Common myeloid progenitor, CD34-positive (primary cell): Measurements from ENCODE around the gene ABAT.

ENCODE experiments used
- CTCF ChIA-PET: fragments of 350-600 bp; sonication (Branson Sonifier 250); formaldehyde crosslinking; loops from one replicate; lab custom pipeline; 2021; ENCODE audit warnings: antibody characterized with exemption; lab: Charles Lee
- POLR2A ChIA-PET: fragments of 350-600 bp; sonication (Branson Sonifier 250); formaldehyde crosslinking; loops from one replicate; lab custom pipeline; 2021; ENCODE audit warnings: antibody characterized with exemption; lab: Charles Lee
- DNase-seq, 3 donors: peaks; one replicate each; pipeline versions ENCODE4 v3.0.0 to v3.0.0-alpha.2; 2013
- H3K27ac ChIP-seq, 2 experiments: 1 replicate in 1 of 2; 2 replicates in 1 of 2; pipeline ENCODE4 v1.7.0; 2013; ENCODE audit warnings: inconsistent platforms in 2 of 2, low read length in 2 of 2, mild to moderate bottlenecking in 2 of 2, low read depth in 1 of 2, moderate library complexity in 1 of 2; ENCODE audit not compliant: severe bottlenecking in 2 of 2, insufficient read depth in 1 of 2, poor library complexity in 1 of 2
- H3K27me3 ChIP-seq, 5 experiments: replicated peaks in 2 of 5; 1 replicate in 3 of 5; 2 replicates in 2 of 5; pipeline versions ENCODE4 v1.6.1 to v1.7.0; 2013; ENCODE audit warnings: low read length in 4 of 5, mild to moderate bottlenecking in 2 of 5, moderate library complexity in 2 of 5, inconsistent platforms in 1 of 5; ENCODE audit not compliant: insufficient read depth in 5 of 5, control insufficient read depth in 4 of 5
- H3K36me3 ChIP-seq, 4 experiments: 1 replicate in 2 of 4; 2 replicates in 2 of 4; pipeline versions ENCODE4 v1.6.1 to v1.7.0; 2013; ENCODE audit warnings: low read length in 3 of 4, control low read depth in 1 of 4, mild to moderate bottlenecking in 1 of 4; ENCODE audit not compliant: control insufficient read depth in 4 of 4, insufficient read depth in 4 of 4
- H3K4me1 ChIP-seq, 4 experiments: 1 replicate in 3 of 4; 2 replicates in 1 of 4; pipeline versions ENCODE4 v1.6.1 to v1.7.1; 2013; ENCODE audit warnings: low read length in 3 of 4, mild to moderate bottlenecking in 3 of 4, control low read depth in 1 of 4, inconsistent platforms in 1 of 4, moderate library complexity in 1 of 4; ENCODE audit not compliant: control insufficient read depth in 4 of 4, insufficient read depth in 4 of 4; ENCODE audit errors: control extremely low read depth in 1 of 4
- H3K4me3 ChIP-seq, 7 experiments: 1 replicate in 4 of 7; 2 replicates in 3 of 7; pipeline versions ENCODE4 v1.5.1 to v1.7.0; 2013; ENCODE audit warnings: mild to moderate bottlenecking in 7 of 7, low read length in 6 of 7, moderate library complexity in 6 of 7, inconsistent platforms in 2 of 7, low read depth in 2 of 7, control low read depth in 1 of 7; ENCODE audit not compliant: insufficient read depth in 4 of 7, control insufficient read depth in 1 of 7; ENCODE audit errors: extremely low read depth in 1 of 7
- H3K9me3 ChIP-seq, 5 experiments: 1 replicate in 4 of 5; 2 replicates in 1 of 5; pipeline versions ENCODE4 v1.6.1 to v1.7.1; 2013; ENCODE audit warnings: low read length in 4 of 5, mild to moderate bottlenecking in 2 of 5, inconsistent platforms in 1 of 5, low read depth in 1 of 5, moderate library complexity in 1 of 5; ENCODE audit not compliant: control insufficient read depth in 4 of 5, insufficient read depth in 2 of 5; ENCODE audit errors: control extremely low read depth in 1 of 5
- WGBS: methylation state at CpG from one replicate; pipeline ENCODE4 v1.1.5; 2013; ENCODE audit not compliant: insufficient coverage; 5-methylcytosine and 5-hydroxymethylcytosine counted together

ABAT gene

DNA sequence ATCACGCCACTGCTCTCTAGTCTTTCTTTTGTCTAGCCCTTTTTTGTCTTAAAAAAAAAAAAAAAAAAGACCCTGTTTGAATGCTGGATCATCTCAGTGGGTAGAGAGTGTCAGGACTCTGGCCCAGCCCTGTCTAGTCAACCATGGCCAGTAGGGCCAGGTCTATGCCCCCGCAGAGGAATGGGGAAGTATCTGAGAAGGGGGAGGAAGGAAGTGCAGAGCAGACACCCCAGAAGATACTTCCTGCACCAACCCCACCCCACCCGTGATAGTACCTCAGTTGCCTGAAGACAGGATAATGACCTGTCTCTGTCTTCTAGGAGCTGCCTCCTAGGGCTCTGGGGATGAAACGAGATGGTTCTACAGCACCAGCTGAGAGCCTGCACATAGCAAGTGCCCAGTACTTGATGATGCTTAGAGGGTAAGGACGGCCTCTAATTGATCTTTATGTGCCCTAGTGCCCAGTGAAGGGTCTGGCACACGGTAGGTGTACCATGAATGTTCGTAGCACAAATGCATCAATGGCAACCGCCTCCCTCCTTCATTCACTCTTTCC, 55.4 kb downstream of the ABAT start:
- Histone ChIP-seq H3K4me3 (no peak overlapping the region), H3K36me3 (no peaks in the 10 kb centered on the region), H3K27me3 (no peaks in the 10 kb centered on the region), H3K27ac (no peak overlapping the region), H3K9me3 (no peaks in the 10 kb centered on the region), H3K4me1 (peaks cover 0 to 5% (median 2%) of the 10 kb centered on the region in 4 experiments)
- POLR2A ChIA-PET: no interaction called here
- 89% methylated on average over 6 of the region's 8 CpGs for WGBS
- peak in 2 of 3 donors; percentile 8 to 50 for DNase-seq
- CTCF ChIA-PET: interaction anchor here (0.6 to 1.0 kb wide), 3 partner anchors 21 to 499 kb away, joined by 3 read pairs; no protein-coding TSS in a partner anchor

DNA sequence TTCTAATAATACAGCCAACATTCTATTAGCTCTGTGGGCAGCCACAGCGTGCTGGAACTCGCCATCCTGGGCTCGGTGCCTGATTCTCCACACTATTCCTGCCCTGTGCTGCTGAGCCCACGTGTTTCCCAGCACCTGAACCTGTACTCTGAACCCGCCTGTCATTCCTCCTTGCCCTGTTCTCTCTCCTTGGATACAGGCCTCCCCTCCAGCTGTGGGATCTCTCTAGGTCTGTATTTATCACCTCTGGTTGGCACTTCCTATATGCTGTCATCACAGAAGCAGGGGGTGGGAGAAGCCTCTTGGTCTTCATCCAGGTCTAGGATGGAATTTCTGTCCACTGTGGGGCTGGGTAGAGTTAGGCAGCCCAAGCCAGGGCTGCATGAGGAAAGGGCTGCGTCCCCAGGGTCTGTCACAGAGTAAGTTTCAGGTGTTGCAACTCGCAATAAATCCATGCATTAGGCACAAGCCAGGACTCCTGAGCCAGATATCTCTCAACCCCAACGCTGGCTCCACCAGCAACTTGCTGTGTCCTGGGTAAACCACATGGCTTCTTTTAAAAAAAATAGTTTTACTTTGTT, 56.0 kb downstream of the ABAT start:
- ChIA-PET POLR2A (no interaction called here), CTCF (interaction anchor here (0.8 to 1.0 kb wide), 2 partner anchors 20 to 156 kb away, joined by 3 read pairs; no protein-coding TSS in a partner anchor)
- no peak for DNase-seq
- Histone ChIP-seq H3K27me3 (no peaks in the 10 kb centered on the region), H3K9me3 (no peaks in the 10 kb centered on the region), H3K4me1 (peaks cover 0 to 5% (median 2%) of the 10 kb centered on the region in 4 experiments), H3K36me3 (no peaks in the 10 kb centered on the region), H3K4me3 (no peak overlapping the region), H3K27ac (no peak overlapping the region)
- WGBS: 94% methylated on average over 7 of the region's 8 CpGs

DNA sequence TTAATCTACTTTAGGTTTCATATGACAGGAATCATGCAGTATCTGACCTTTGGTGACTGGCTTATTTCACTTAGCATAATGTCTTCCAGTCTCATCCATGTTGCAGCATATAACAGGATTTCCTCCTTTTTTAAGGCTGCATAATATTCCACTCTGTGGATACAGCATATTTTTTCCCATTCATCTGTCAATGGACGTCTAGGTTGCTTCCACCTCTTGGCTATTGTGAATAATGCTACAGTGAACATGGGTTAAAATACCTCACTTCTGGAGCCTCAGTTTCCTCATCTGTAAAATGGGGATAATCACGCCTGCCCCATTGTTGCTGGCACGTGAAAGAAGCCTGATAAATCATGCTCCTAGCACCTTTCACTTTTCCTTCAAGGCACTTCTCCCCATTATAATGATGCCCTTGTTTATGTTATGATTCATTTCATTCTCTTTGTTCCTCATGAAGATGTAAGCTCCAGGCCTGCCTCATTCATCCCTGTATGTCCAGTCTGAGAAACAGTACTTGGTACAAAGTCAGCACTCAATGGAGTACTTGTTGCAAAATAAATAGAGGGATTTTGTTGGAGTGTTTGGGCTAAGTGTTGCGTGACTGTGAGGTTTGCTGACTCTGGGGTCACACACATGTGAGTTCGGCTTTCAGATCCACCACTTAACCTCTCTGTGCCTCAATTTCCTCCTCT, 59.6 kb downstream of the ABAT start:
- Histone ChIP-seq H3K36me3 (no peaks in the 10 kb centered on the region), H3K9me3 (no peaks in the 10 kb centered on the region), H3K4me1 (peaks cover 0 to 5% (median 2%) of the 10 kb centered on the region in 4 experiments), H3K27ac (no peak overlapping the region), H3K27me3 (no peaks in the 10 kb centered on the region), H3K4me3 (no peak overlapping the region)
- CTCF ChIA-PET: no interaction called here
- DNase-seq: no peak
- POLR2A ChIA-PET: no interaction called here
- 100% methylated on average over 1 of the region's 5 CpGs for WGBS

DNA sequence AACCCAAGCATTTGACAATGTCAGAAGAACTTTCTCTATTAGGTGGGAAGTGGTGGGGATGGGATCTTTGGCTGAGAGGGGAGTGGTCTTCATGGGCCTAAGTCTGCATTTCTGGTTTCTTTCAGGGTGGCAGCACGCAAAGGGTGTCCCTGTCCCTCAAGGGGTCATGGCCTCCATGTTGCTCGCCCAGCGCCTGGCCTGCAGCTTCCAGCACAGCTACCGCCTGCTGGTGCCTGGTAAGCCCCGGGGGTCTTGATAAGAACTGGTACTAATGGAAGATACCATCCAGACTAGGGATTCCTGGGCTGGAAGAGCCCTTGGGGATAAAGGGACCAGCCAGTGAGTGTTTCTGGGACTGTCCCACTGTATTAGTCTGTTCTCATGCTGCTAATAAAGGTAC, 61.2 kb downstream of the ABAT start:
- no peak overlapping the region for H3K4me3 ChIP-seq
- peaks cover 0 to 1% (median 0%) of the 10 kb centered on the region in 5 experiments for H3K9me3 ChIP-seq
- 100% methylated on average over 1 of the region's 5 CpGs for WGBS

DNA sequence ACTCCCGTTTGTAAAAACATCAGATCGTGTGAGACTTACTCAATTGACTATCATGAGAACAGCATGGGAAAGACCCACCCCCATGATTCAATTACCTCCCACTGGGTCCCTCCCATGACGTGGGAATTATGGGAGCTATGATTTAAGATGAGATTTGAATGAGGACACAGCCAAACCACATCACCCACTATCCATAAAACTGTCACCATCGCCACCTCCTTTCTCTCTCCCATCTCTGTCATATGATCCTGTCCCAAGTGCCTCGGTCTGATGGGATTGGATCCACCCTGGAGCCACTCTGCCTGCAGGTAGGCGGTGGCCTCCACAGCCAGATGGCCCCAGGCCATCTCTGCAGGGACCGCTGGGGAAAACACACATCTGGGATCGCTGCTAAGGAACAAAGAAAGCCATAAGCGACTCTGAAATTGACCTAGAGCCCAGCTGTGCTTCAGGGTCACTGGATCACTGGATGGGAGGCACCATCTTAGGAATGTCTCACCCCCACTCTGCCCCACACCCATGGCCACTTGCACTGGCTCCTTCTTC, 61.8 kb downstream of the ABAT start:
- no peaks in the 10 kb centered on the region for H3K27me3 ChIP-seq
- POLR2A ChIA-PET: no interaction called here
- no peaks in the 10 kb centered on the region for H3K4me1 ChIP-seq
- CTCF ChIA-PET: no interaction called here
- WGBS: 97% methylated on average over 7 of the region's 9 CpGs
- H3K4me3 ChIP-seq: no peak overlapping the region
- no peaks in the 10 kb centered on the region for H3K36me3 ChIP-seq
- no peak for DNase-seq
- H3K27ac ChIP-seq: no peak overlapping the region
- H3K9me3 ChIP-seq: peaks cover 0 to 1% (median 0%) of the 10 kb centered on the region in 5 experiments

More for the DNA sequence above, 61.2 kb downstream of the ABAT start:
- H3K4me1 ChIP-seq: no peaks in the 10 kb centered on the region
- H3K27ac ChIP-seq: no peak overlapping the region
- no peaks in the 10 kb centered on the region for H3K36me3 ChIP-seq
- DNase-seq: no peak
- ChIA-PET POLR2A (no interaction called here), CTCF (no interaction called here)
- no peaks in the 10 kb centered on the region for H3K27me3 ChIP-seq

DNA sequence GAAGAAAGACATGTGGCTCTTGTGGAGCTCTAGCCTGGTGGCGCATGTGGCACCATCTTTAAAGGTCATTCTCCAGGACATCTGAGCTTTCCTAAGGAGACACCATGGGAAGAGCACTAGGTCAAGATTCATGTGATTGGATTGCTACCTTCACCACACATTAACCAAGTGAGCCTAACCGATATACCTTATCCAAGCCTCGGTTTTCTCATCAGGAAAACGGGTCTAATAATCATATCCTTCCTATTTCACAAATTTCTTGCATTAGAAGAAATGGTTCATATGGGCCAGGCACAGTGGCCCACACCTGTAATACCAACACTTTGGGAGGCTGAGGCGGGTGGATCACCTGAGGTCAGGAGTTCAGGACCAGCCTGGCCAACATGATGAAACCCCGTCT, 64.7 kb downstream of the ABAT start:
- Histone ChIP-seq H3K27me3 (no peaks in the 10 kb centered on the region), H3K27ac (no peak overlapping the region), H3K9me3 (peaks cover 0 to 1% (median 0%) of the 10 kb centered on the region in 5 experiments), H3K4me1 (no peaks in the 10 kb centered on the region), H3K4me3 (no peak overlapping the region), H3K36me3 (no peaks in the 10 kb centered on the region)
- no peak for DNase-seq
- ChIA-PET POLR2A (interaction anchor here (0.5 kb wide), 1 partner anchor 399 kb away, joined by 3 read pairs; no protein-coding TSS in a partner anchor), CTCF (no interaction called here)
- 100% methylated on average over 4 of the region's 6 CpGs for WGBS
